Tibial nerve (tissue), 4 donors: ENCODE measurements around the gene KLHL26.
A peak's percentile ranks its signal among the peaks of the same experiment; 100 is the strongest.

Source experiments
- EP300 ChIP-seq, 2 donors: sonication (generic); formaldehyde crosslinking; IDR thresholded peaks; one replicate each; pipeline ENCODE4 v1.6.1; 2017; ENCODE audit warnings: antibody characterized with exemption in 2 of 2, mild to moderate bottlenecking in 1 of 2
- TF ChIP-seq, protein P1 (sequence below), 5 experiments: fragments of 200-600 bp in 3 of 5; fragments of 450-650 bp in 2 of 5; sonication (generic) in 3 of 5; IDR thresholded peaks; one replicate each; pipeline ENCODE4 v1.5.1; 2016 to 2019; ENCODE audit warnings: antibody characterized with exemption in 5 of 5, mild to moderate bottlenecking in 3 of 5, moderate library complexity in 2 of 5

DNA sequence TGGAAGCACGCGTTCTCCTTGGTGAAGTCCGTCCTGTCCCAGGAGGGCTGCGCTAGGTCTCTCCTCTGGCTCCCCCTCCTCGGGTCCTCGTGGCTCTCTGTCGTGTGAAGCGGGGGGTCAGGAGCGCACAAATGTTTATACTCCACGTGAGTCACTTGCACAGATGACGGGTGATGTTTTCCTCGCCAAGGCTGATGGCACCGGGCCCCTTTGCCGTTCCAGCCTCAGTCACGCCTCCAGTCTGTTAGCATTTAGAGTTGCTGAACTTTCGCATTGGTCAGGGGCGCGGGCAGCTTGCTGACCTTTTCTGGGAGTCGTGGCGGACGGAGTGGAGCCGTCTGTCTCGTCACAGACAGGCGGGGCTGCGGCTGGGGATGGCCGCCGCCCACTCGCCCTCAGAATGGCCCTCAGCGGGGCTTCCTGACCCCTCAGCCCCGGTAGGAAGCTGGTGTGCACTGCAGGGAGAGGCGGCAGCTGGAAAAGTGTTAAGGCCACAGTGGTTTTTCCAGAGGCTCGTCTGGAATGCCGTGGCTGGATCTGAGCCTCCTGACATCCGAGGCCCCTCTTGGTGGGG is 13.7 kb downstream of the KLHL26 start:
- TF ChIP-seq, protein P1, sequence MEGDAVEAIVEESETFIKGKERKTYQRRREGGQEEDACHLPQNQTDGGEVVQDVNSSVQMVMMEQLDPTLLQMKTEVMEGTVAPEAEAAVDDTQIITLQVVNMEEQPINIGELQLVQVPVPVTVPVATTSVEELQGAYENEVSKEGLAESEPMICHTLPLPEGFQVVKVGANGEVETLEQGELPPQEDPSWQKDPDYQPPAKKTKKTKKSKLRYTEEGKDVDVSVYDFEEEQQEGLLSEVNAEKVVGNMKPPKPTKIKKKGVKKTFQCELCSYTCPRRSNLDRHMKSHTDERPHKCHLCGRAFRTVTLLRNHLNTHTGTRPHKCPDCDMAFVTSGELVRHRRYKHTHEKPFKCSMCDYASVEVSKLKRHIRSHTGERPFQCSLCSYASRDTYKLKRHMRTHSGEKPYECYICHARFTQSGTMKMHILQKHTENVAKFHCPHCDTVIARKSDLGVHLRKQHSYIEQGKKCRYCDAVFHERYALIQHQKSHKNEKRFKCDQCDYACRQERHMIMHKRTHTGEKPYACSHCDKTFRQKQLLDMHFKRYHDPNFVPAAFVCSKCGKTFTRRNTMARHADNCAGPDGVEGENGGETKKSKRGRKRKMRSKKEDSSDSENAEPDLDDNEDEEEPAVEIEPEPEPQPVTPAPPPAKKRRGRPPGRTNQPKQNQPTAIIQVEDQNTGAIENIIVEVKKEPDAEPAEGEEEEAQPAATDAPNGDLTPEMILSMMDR (IDR thresholded peaks at IDR 0.05) = no peak
- TF ChIP-seq EP300 (IDR thresholded peaks at IDR 0.05) = peak; percentile 57 to 89
